ENCODE measurements around the gene OLFM1.

The OLFM1 gene

DNA sequence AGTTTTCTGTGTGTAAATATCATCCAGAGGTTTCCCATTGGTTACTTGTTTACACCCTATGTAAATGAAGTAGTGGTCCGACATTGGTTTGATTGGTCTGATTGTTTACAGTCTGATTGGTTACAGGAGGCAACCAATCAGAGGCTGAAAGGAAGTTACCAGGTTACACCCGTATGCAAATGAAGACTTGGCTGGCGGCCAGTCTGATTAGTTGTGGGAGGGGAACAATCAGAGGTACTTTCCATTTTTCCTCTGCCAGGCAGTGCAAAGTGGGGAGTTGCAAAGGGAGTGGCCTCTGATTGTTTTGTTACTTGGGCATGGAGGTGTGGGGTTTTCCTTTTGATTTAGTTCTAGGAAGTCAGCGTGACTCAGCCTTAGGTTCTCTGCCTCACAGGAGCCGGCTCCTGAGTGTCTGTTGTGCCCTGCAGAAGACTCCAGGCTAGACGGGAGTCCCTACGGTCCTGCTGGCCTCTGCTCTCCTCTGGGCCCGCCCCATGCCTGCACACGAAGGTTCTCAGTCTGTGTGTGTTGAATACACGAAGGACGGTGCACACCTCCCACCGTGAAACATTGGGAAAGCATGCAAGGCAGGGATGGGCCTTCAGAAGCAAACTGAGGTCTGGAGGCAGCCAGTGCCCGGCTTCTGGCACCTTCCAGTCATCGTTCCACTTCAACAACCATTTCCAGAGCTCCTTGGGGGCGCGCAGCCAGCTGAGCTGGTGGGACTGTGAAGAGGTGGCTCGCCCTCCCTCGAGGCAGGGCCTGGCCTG lies 42.9 kb downstream of the OLFM1 start:
- Histone ChIP-seq H3K4me2 (ENCODE audit: low read length, poor library complexity, severe bottlenecking) (no peak overlapping the region), H3K18ac (ENCODE audit: low read depth in 1 of 2, low read length in 2 of 2) (no peak overlapping the region), H2BK5ac (ENCODE audit: low read depth, low read length, poor library complexity, severe bottlenecking) (no peak overlapping the region), H3K14ac (ENCODE audit: low read length in 2 of 2) (no peak overlapping the region), H2AFZ (ENCODE audit: low read depth, low read length) (no peak overlapping the region), H4K91ac (ENCODE audit: low read length) (no peak overlapping the region), H3K23ac (ENCODE audit: low read length in 2 of 2) (no peak overlapping the region), H3K9me3 (ENCODE audit: control insufficient read depth, low read length) (no peaks in the 10 kb centered on the region), H3K9ac (ENCODE audit: low read length) (no peak overlapping the region), H3K4me1 (ENCODE audit: control insufficient read depth, insufficient read depth, low read depth, low read length) (no peaks in the 10 kb centered on the region), H2AK5ac (ENCODE audit: low read length, severe bottlenecking) (no peak overlapping the region), H3K27ac (ENCODE audit: low read length, poor library complexity, severe bottlenecking) (no peak overlapping the region), H3K4ac (ENCODE audit: low read depth in 1 of 2, low read length in 2 of 2) (no peak overlapping the region), H3K79me1 (replicated peaks; ENCODE audit: low read length, poor library complexity, severe bottlenecking) (no peaks in the 10 kb centered on the region), H2BK12ac (ENCODE audit: low read length in 2 of 2) (no peak overlapping the region), H2BK15ac (ENCODE audit: low read depth, poor library complexity, severe bottlenecking) (no peak overlapping the region), H3K27me3 (ENCODE audit: control insufficient read depth in 1 of 2, insufficient read depth in 1 of 2, low read length in 2 of 2) (peaks cover 0 to 64% of the 10 kb centered on the region in 2 experiments), H3K4me3 (ENCODE audit: insufficient read depth in 1 of 2, low read depth in 1 of 2, low read length in 2 of 2) (no peak overlapping the region), H3K36me3 (ENCODE audit: control insufficient read depth in 1 of 2, insufficient read depth in 2 of 2, low read depth in 1 of 2, low read length in 2 of 2) (no peaks in the 10 kb centered on the region), H4K8ac (ENCODE audit: low read length) (no peak overlapping the region), H2BK120ac (ENCODE audit: low read depth, low read length) (no peak overlapping the region)
- 78% methylated on average over 18 of the region's 18 CpGs for WGBS
- DNase-seq, result no peak

- no peaks in the 10 kb centered on the region for H3K79me1 ChIP-seq (replicated peaks; ENCODE audit: low read length, poor library complexity, severe bottlenecking)
- no peak overlapping the region for H3K23ac ChIP-seq (ENCODE audit: low read length in 2 of 2)
- no peak overlapping the region for H3K27ac ChIP-seq (ENCODE audit: low read length, poor library complexity, severe bottlenecking)
- H3K14ac ChIP-seq (ENCODE audit: low read length in 2 of 2), result no peak overlapping the region
- no peaks in the 10 kb centered on the region for H3K9me3 ChIP-seq (ENCODE audit: control insufficient read depth, low read length)
- no peak overlapping the region for H2BK12ac ChIP-seq (ENCODE audit: low read length in 2 of 2)
- no peak overlapping the region for H3K4me2 ChIP-seq (ENCODE audit: low read length, poor library complexity, severe bottlenecking)
- no peak overlapping the region for H2BK120ac ChIP-seq (ENCODE audit: low read depth, low read length)
- H3K36me3 ChIP-seq (ENCODE audit: control insufficient read depth in 1 of 2, insufficient read depth in 2 of 2, low read depth in 1 of 2, low read length in 2 of 2), result no peaks in the 10 kb centered on the region
- no peak overlapping the region for H2AK5ac ChIP-seq (ENCODE audit: low read length, severe bottlenecking)
- no peak for DNase-seq
- H3K9ac ChIP-seq (ENCODE audit: low read length), result no peak overlapping the region
- H2BK15ac ChIP-seq (ENCODE audit: low read depth, poor library complexity, severe bottlenecking), result no peak overlapping the region
- 95% methylated on average over 8 of the region's 8 CpGs for WGBS
- no peak overlapping the region for H2AFZ ChIP-seq (ENCODE audit: low read depth, low read length)
- H2BK5ac ChIP-seq (ENCODE audit: low read depth, low read length, poor library complexity, severe bottlenecking), result no peak overlapping the region
- peaks cover 0 to 61% of the 10 kb centered on the region in 2 experiments for H3K27me3 ChIP-seq (ENCODE audit: control insufficient read depth in 1 of 2, insufficient read depth in 1 of 2, low read length in 2 of 2)
- H3K18ac ChIP-seq (ENCODE audit: low read depth in 1 of 2, low read length in 2 of 2), result no peak overlapping the region
- H4K91ac ChIP-seq (ENCODE audit: low read length), result no peak overlapping the region
- H3K4me1 ChIP-seq (ENCODE audit: control insufficient read depth, insufficient read depth, low read depth, low read length), result no peaks in the 10 kb centered on the region
- H3K4me3 ChIP-seq (ENCODE audit: insufficient read depth in 1 of 2, low read depth in 1 of 2, low read length in 2 of 2), result no peak overlapping the region
- H4K8ac ChIP-seq (ENCODE audit: low read length), result no peak overlapping the region
- no peak overlapping the region for H3K4ac ChIP-seq (ENCODE audit: low read depth in 1 of 2, low read length in 2 of 2)
Measured at GRCh38 chr9:135131488-135131887, 44.0 kb downstream of the OLFM1 start.

GRCh38 chr9:135132008-135132407 lies 44.5 kb downstream of the OLFM1 start:
- DNase-seq, result no peak
- Histone ChIP-seq H3K4me3 (ENCODE audit: insufficient read depth in 1 of 2, low read depth in 1 of 2, low read length in 2 of 2) (no peak overlapping the region), H3K14ac (ENCODE audit: low read length in 2 of 2) (no peak overlapping the region), H3K9me3 (ENCODE audit: control insufficient read depth, low read length) (no peaks in the 10 kb centered on the region), H3K27ac (ENCODE audit: low read length, poor library complexity, severe bottlenecking) (no peak overlapping the region), H3K23ac (ENCODE audit: low read length in 2 of 2) (no peak overlapping the region), H2BK12ac (ENCODE audit: low read length in 2 of 2) (no peak overlapping the region), H2AK5ac (ENCODE audit: low read length, severe bottlenecking) (no peak overlapping the region), H4K8ac (ENCODE audit: low read length) (no peak overlapping the region), H4K91ac (ENCODE audit: low read length) (no peak overlapping the region), H3K79me1 (replicated peaks; ENCODE audit: low read length, poor library complexity, severe bottlenecking) (no peaks in the 10 kb centered on the region), H3K36me3 (ENCODE audit: control insufficient read depth in 1 of 2, insufficient read depth in 2 of 2, low read depth in 1 of 2, low read length in 2 of 2) (no peaks in the 10 kb centered on the region), H3K18ac (ENCODE audit: low read depth in 1 of 2, low read length in 2 of 2) (no peak overlapping the region), H3K9ac (ENCODE audit: low read length) (no peak overlapping the region), H2BK120ac (ENCODE audit: low read depth, low read length) (no peak overlapping the region), H3K4ac (ENCODE audit: low read depth in 1 of 2, low read length in 2 of 2) (no peak overlapping the region), H2BK15ac (ENCODE audit: low read depth, poor library complexity, severe bottlenecking) (no peak overlapping the region), H3K27me3 (ENCODE audit: control insufficient read depth in 1 of 2, insufficient read depth in 1 of 2, low read length in 2 of 2) (peaks cover 0 to 60% of the 10 kb centered on the region in 2 experiments), H3K4me1 (ENCODE audit: control insufficient read depth, insufficient read depth, low read depth, low read length) (no peaks in the 10 kb centered on the region), H2AFZ (ENCODE audit: low read depth, low read length) (no peak overlapping the region), H3K4me2 (ENCODE audit: low read length, poor library complexity, severe bottlenecking) (no peak overlapping the region), H2BK5ac (ENCODE audit: low read depth, low read length, poor library complexity, severe bottlenecking) (no peak overlapping the region)
- 93% methylated on average over 18 of the region's 18 CpGs for WGBS

GRCh38 chr9:135134268-135135022 lies 47.0 kb downstream of the OLFM1 start:
- H4K91ac ChIP-seq (ENCODE audit: low read length), result no peak overlapping the region

More at GRCh38 chr9:135134268-135135022, 47.0 kb downstream of the OLFM1 start:
- H2BK12ac ChIP-seq (ENCODE audit: low read length in 2 of 2), result no peak overlapping the region
- H2AK5ac ChIP-seq (ENCODE audit: low read length, severe bottlenecking), result no peak overlapping the region
- H3K18ac ChIP-seq (ENCODE audit: low read depth in 1 of 2, low read length in 2 of 2), result no peak overlapping the region
- no peak overlapping the region for H2BK5ac ChIP-seq (ENCODE audit: low read depth, low read length, poor library complexity, severe bottlenecking)
- H2BK15ac ChIP-seq (ENCODE audit: low read depth, poor library complexity, severe bottlenecking), result no peak overlapping the region
- 86% methylated on average over 28 of the region's 28 CpGs for WGBS
- no peaks in the 10 kb centered on the region for H3K36me3 ChIP-seq (ENCODE audit: control insufficient read depth in 1 of 2, insufficient read depth in 2 of 2, low read depth in 1 of 2, low read length in 2 of 2)
- H3K23ac ChIP-seq (ENCODE audit: low read length in 2 of 2), result no peak overlapping the region
- no peak for DNase-seq
- H3K9ac ChIP-seq (ENCODE audit: low read length), result no peak overlapping the region
- no peak overlapping the region for H3K4me2 ChIP-seq (ENCODE audit: low read length, poor library complexity, severe bottlenecking)
- no peaks in the 10 kb centered on the region for H3K79me1 ChIP-seq (replicated peaks; ENCODE audit: low read length, poor library complexity, severe bottlenecking)
- no peak overlapping the region for H3K4ac ChIP-seq (ENCODE audit: low read depth in 1 of 2, low read length in 2 of 2)
- H2AFZ ChIP-seq (ENCODE audit: low read depth, low read length), result no peak overlapping the region
- peaks cover 13% of the 10 kb centered on the region for H3K9me3 ChIP-seq (ENCODE audit: control insufficient read depth, low read length)
- H3K14ac ChIP-seq (ENCODE audit: low read length in 2 of 2), result no peak overlapping the region
- H3K4me1 ChIP-seq (ENCODE audit: control insufficient read depth, insufficient read depth, low read depth, low read length), result no peaks in the 10 kb centered on the region
- no peak overlapping the region for H2BK120ac ChIP-seq (ENCODE audit: low read depth, low read length)
- peaks cover 0 to 49% of the 10 kb centered on the region in 2 experiments for H3K27me3 ChIP-seq (ENCODE audit: control insufficient read depth in 1 of 2, insufficient read depth in 1 of 2, low read length in 2 of 2)
- no peak overlapping the region for H3K4me3 ChIP-seq (ENCODE audit: insufficient read depth in 1 of 2, low read depth in 1 of 2, low read length in 2 of 2)
- H3K27ac ChIP-seq (ENCODE audit: low read length, poor library complexity, severe bottlenecking), result no peak overlapping the region
- H4K8ac ChIP-seq (ENCODE audit: low read length), result no peak overlapping the region

Data from mesenchymal stem cell (in vitro differentiated cells and primary cell).